Spleen (tissue), 7 donors: Measurements from ENCODE around the gene NFIA.

Source experiments
- POLR2AphosphoS5 ChIP-seq, 3 donors: sonication (generic); formaldehyde crosslinking; IDR thresholded peaks; one replicate each; pipeline ENCODE4 v1.5.1; 2017; ENCODE audit warnings: antibody characterized with exemption in 3 of 3
- TF ChIP-seq, protein P1 (sequence below), 11 experiments: fragments of 200-600 bp in 7 of 11; fragments of 450-650 bp in 4 of 11; sonication (generic) in 4 of 11; IDR thresholded peaks in 8 of 11; conservative IDR thresholded peaks in 3 of 11; 1 replicate in 7 of 11; 2 replicates in 4 of 11; pipeline versions ENCODE4 v1.4.0 to v1.8.0; 2016 to 2021; ENCODE audit warnings: antibody characterized with exemption in 11 of 11, inconsistent platforms in 4 of 11, mild to moderate bottlenecking in 1 of 11
- donor health status: DM: no; HTN: no; CAD: no; lungs with moderate emphysema.
- donor health status: DM: no; HTN: no; CAD: no.
- donor health status: DM: no; HTN: no; CAD: no.

DNA sequence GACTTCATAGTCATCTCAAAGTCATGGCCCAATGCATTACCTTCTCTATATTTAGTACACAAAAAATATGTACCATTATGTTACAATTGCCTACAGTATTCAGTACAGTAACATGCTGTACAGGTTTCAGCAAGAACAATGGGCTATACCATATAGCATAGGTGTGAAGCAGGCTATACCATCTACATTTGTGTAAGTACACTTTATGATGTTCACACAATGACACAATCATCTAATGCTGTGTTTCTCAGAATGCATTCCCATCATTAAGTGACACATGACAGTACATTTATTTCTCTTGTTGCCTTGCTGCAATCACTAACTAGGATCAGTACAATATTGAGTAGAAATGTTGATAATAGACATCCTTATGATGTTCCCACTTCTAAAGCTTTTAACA lies 46.5 kb upstream of the NFIA start:
- TF ChIP-seq, protein P1, sequence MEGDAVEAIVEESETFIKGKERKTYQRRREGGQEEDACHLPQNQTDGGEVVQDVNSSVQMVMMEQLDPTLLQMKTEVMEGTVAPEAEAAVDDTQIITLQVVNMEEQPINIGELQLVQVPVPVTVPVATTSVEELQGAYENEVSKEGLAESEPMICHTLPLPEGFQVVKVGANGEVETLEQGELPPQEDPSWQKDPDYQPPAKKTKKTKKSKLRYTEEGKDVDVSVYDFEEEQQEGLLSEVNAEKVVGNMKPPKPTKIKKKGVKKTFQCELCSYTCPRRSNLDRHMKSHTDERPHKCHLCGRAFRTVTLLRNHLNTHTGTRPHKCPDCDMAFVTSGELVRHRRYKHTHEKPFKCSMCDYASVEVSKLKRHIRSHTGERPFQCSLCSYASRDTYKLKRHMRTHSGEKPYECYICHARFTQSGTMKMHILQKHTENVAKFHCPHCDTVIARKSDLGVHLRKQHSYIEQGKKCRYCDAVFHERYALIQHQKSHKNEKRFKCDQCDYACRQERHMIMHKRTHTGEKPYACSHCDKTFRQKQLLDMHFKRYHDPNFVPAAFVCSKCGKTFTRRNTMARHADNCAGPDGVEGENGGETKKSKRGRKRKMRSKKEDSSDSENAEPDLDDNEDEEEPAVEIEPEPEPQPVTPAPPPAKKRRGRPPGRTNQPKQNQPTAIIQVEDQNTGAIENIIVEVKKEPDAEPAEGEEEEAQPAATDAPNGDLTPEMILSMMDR (IDR thresholded peaks at IDR 0.05 in 8 of 11, conservative IDR thresholded peaks at IDR 0.05 in 3 of 11), result no peak
- no peak for TF ChIP-seq POLR2AphosphoS5 (IDR thresholded peaks at IDR 0.05)
